RCC 7860 (cell line): Measurements from ENCODE around the gene LIN9.

Experiments used
- DNase-seq: peaks from one replicate; pipeline ENCODE4 v3.0.0-alpha.2; 2015; ENCODE audit warnings: low spot score
- FAIRE-seq: peaks from 2 replicates; lab custom pipeline; 2012; peaks lifted over from hg19 to GRCh38; lab: Jason Lieb, UNC

Gene LIN9

GRCh38 chr1:226181996-226182714 lies 126.8 kb downstream of the LIN9 start:
- peak; percentile 65 for FAIRE-seq

More at GRCh38 chr1:226181996-226182714, 126.8 kb downstream of the LIN9 start:
- peak; percentile 64 for DNase-seq
